BE2C (cell line): ENCODE results near the gene ABHD6.

Source experiments
- DNase-seq: peaks from one replicate; pipeline ENCODE4 v3.0.0-alpha.2; 2020
- H3K27me3 ChIP-seq: fragments of 250-450 bp; sonication (Bioruptor Pico); 2 replicates; pipeline ENCODE4 v1.5.1; 2020; ENCODE audit warnings: mild to moderate bottlenecking
- H3K36me3 ChIP-seq: fragments of 250-450 bp; sonication (Bioruptor Pico); 2 replicates; pipeline ENCODE4 v1.5.1; 2020; ENCODE audit warnings: mild to moderate bottlenecking
- H3K4me1 ChIP-seq: fragments of 250-450 bp; sonication (Bioruptor Pico); 2 replicates; pipeline ENCODE4 v1.5.1; 2020
- H3K4me3 ChIP-seq: 2 replicates; pipeline ENCODE4 v1.5.1; 2011; ENCODE audit warnings: low read depth, low read length
- H3K9me3 ChIP-seq: fragments of 250-450 bp; sonication (Bioruptor Pico); 2 replicates; pipeline ENCODE4 v1.5.1; 2020
- CTCF ChIP-seq: IDR thresholded peaks from 2 replicates; pipeline ENCODE4 v1.5.1; 2012; ENCODE audit warnings: mild to moderate bottlenecking, low read depth, low read length

Gene ABHD6

GRCh38 chr3:58205981-58206380 lies 31.6 kb upstream of the ABHD6 start:
- TF ChIP-seq CTCF: no peak
- no peak overlapping the region for H3K4me3 ChIP-seq
- no peaks in the 10 kb centered on the region for H3K4me1 ChIP-seq
- no peak for DNase-seq
- no peaks in the 10 kb centered on the region for H3K27me3 ChIP-seq
- H3K36me3 ChIP-seq: no peaks in the 10 kb centered on the region
- no peaks in the 10 kb centered on the region for H3K9me3 ChIP-seq

- DNase-seq: no peak
- Histone ChIP-seq H3K36me3 (no peaks in the 10 kb centered on the region), H3K27me3 (no peaks in the 10 kb centered on the region), H3K9me3 (no peaks in the 10 kb centered on the region), H3K4me3 (no peak overlapping the region), H3K4me1 (no peaks in the 10 kb centered on the region)
- TF ChIP-seq CTCF: no peak
These were observed 31.1 kb upstream of the ABHD6 start for GRCh38 chr3:58206406-58207011.

- H3K36me3 ChIP-seq: no peaks in the 10 kb centered on the region
- TF ChIP-seq CTCF: no peak
- H3K4me1 ChIP-seq: no peaks in the 10 kb centered on the region
- H3K27me3 ChIP-seq: no peaks in the 10 kb centered on the region
- H3K4me3 ChIP-seq: no peak overlapping the region
- no peaks in the 10 kb centered on the region for H3K9me3 ChIP-seq
- DNase-seq: no peak
These were observed 29.6 kb upstream of the ABHD6 start for GRCh38 chr3:58207954-58208353.

- DNase-seq: no peak
- Histone ChIP-seq H3K4me3 (no peak overlapping the region), H3K4me1 (no peaks in the 10 kb centered on the region), H3K9me3 (no peaks in the 10 kb centered on the region), H3K27me3 (no peaks in the 10 kb centered on the region), H3K36me3 (no peaks in the 10 kb centered on the region)
- TF ChIP-seq CTCF: no peak
These were observed 27.7 kb upstream of the ABHD6 start for GRCh38 chr3:58209933-58210332.

GRCh38 chr3:58210761-58211460 lies 26.7 kb upstream of the ABHD6 start, which contains the start of gene DNASE1L3:
Gene DNASE1L3, minus strand, starts transcription at chr3:58210972. Its CDS starts 66 bp downstream, at chr3:58210906.
- Histone ChIP-seq H3K36me3 (no peaks in the 10 kb centered on the region), H3K4me1 (no peaks in the 10 kb centered on the region), H3K4me3 (no peak within 1 kb of the TSS), H3K27me3 (no peaks in the 10 kb centered on the region), H3K9me3 (no peaks in the 10 kb centered on the region)
- DNase-seq: no peak
- no peak for TF ChIP-seq CTCF
